Endothelial cell of umbilical vein (primary cell): Measurements from ENCODE around the gene TBC1D9B. TPM values are rescaled to one million over a fixed set of nuclear protein-coding genes. Genes with fewer than 3 reads are reported as not detected.
A peak's percentile ranks its signal among the peaks of the same experiment; 100 is the strongest.

Experiments
- BruUV-seq: library from RNA; stranded (reverse); fragments of 400-500 nt; replicated peaks from 2 replicates; lab custom pipeline; 2021; lab: Mats Ljungman, UMichigan
- CTCF ChIA-PET: fragments of 300-600, 350-600 bp; sonication (Branson Sonifier 250); formaldehyde crosslinking; loops from one replicate; lab custom pipeline; 2021; ENCODE audit warnings: antibody characterized with exemption, inconsistent platforms; lab: Charles Lee
- POLR2A ChIA-PET: fragments of 300-600, 350-600 bp; sonication (Branson Sonifier 250); formaldehyde crosslinking; loops from one replicate; lab custom pipeline; 2021; ENCODE audit warnings: antibody characterized with exemption, inconsistent platforms; lab: Charles Lee
- DNase-seq: peaks from one replicate; pipeline ENCODE4 v3.0.0-alpha.2; 2011; ENCODE audit warnings: low read depth, low spot score
- FAIRE-seq: peaks from 2 replicates; lab custom pipeline; 2011; peaks lifted over from hg19 to GRCh38; lab: Jason Lieb, UNC
- H2AFZ ChIP-seq: 2 replicates; pipeline ENCODE4 v1.6.0; 2012; ENCODE audit warnings: low read depth, low read length, control low read depth, inconsistent platforms
- H3K27ac ChIP-seq: 2 replicates; pipeline ENCODE4 v1.5.1; 2011; ENCODE audit warnings: low read depth, mild to moderate bottlenecking, control low read depth, low read length, moderate library complexity; ENCODE audit not compliant: insufficient read depth
- H3K27me3 ChIP-seq, 2 experiments: 2 replicates each; pipeline versions ENCODE4 v1.6.0 to v1.6.1; 2011; ENCODE audit warnings: low read length in 2 of 2, mixed read lengths in 1 of 2; ENCODE audit not compliant: control insufficient read depth in 2 of 2, insufficient read depth in 2 of 2
- H3K36me3 ChIP-seq, 2 experiments: 2 replicates in 1 of 2; 3 replicates in 1 of 2; pipeline ENCODE4 v1.5.1; 2011; ENCODE audit warnings: low read length in 2 of 2, mild to moderate bottlenecking in 1 of 2, moderate library complexity in 1 of 2; ENCODE audit not compliant: control insufficient read depth in 2 of 2, insufficient read depth in 2 of 2; ENCODE audit errors: extremely low read depth in 1 of 2
- H3K4me1 ChIP-seq: 3 replicates; pipeline ENCODE4 v1.5.1; 2011; ENCODE audit warnings: mild to moderate bottlenecking, low read length; ENCODE audit not compliant: control insufficient read depth, insufficient read depth; ENCODE audit errors: extremely low read depth
- H3K4me2 ChIP-seq: 2 replicates; pipeline ENCODE4 v1.6.1; 2011; ENCODE audit warnings: low read length, control low read depth, mixed read lengths; ENCODE audit not compliant: insufficient read depth
- H3K4me3 ChIP-seq, 3 experiments: fragments of 200-600 bp in 1 of 3; sonication (generic), shearing (Covaris generic) in 1 of 3; replicated peaks in 1 of 3; 2 replicates each; pipeline ENCODE4 v1.5.1; 2011 to 2016; ENCODE audit warnings: control low read depth in 3 of 3, low read length in 3 of 3, mild to moderate bottlenecking in 2 of 3, inconsistent platforms in 1 of 3, low read depth in 1 of 3, moderate library complexity in 1 of 3; ENCODE audit not compliant: insufficient read depth in 1 of 3
- H3K79me2 ChIP-seq: 2 replicates; pipeline ENCODE4 v1.6.0; 2012; ENCODE audit warnings: low read length, inconsistent platforms; ENCODE audit not compliant: control insufficient read depth, insufficient read depth
- H3K9ac ChIP-seq: replicated peaks from 2 replicates; pipeline ENCODE3; 2011; ENCODE audit warnings: low read length, control low read depth; ENCODE audit not compliant: insufficient read depth; ENCODE audit errors: extremely low read depth
- H3K9me1 ChIP-seq: replicated peaks from 3 replicates; pipeline ENCODE4 v1.6.0; 2011; ENCODE audit warnings: mild to moderate bottlenecking, low read length; ENCODE audit not compliant: control insufficient read depth, insufficient read depth; ENCODE audit errors: extremely low read depth
- H3K9me3 ChIP-seq: replicated peaks from 2 replicates; pipeline ENCODE4 v1.5.1; 2012; ENCODE audit warnings: low read length, inconsistent platforms; ENCODE audit not compliant: control insufficient read depth, insufficient read depth
- H4K20me1 ChIP-seq: replicated peaks from 2 replicates; pipeline ENCODE3; 2011; ENCODE audit warnings: mild to moderate bottlenecking, low read length; ENCODE audit not compliant: control insufficient read depth, insufficient read depth; ENCODE audit errors: extremely low read depth
- CTCF ChIP-seq, 2 donors: IDR thresholded peaks; 1 replicate in 1 of 2; 2 replicates in 1 of 2; pipeline ENCODE4 v1.5.1; 2011; ENCODE audit warnings: low read length in 2 of 2, mild to moderate bottlenecking in 2 of 2, moderate library complexity in 2 of 2, control low read depth in 1 of 2, inconsistent platforms in 1 of 2, low read depth in 1 of 2; ENCODE audit not compliant: insufficient read depth in 1 of 2; ENCODE audit errors: extremely low read depth in 1 of 2
- EZH2 ChIP-seq: IDR thresholded peaks from 2 replicates; pipeline ENCODE4 v1.6.1; 2012; ENCODE audit warnings: borderline replicate concordance, low read depth, mild to moderate bottlenecking, moderate library complexity, low read length, inconsistent platforms; ENCODE audit not compliant: severe bottlenecking
- FOS ChIP-seq: IDR thresholded peaks from 2 replicates; pipeline ENCODE4 v1.6.1; 2011; ENCODE audit warnings: mild to moderate bottlenecking, low read length, moderate library complexity, borderline replicate concordance; ENCODE audit not compliant: insufficient read depth
- GATA2 ChIP-seq: IDR thresholded peaks from 2 replicates; pipeline ENCODE4 v1.7.0; 2011; ENCODE audit warnings: low read depth, mild to moderate bottlenecking, moderate library complexity, mixed read lengths, low read length; ENCODE audit not compliant: insufficient read length, insufficient read depth
- JUN ChIP-seq: IDR thresholded peaks from 2 replicates; pipeline ENCODE4 v1.6.1; 2011; ENCODE audit warnings: borderline replicate concordance, low read depth; ENCODE audit not compliant: insufficient read length, insufficient read depth
- MYC ChIP-seq: IDR thresholded peaks from one replicate; pipeline ENCODE4 v1.6.1; 2011; ENCODE audit warnings: mild to moderate bottlenecking, low read depth, low read length
- POLR2A ChIP-seq: IDR thresholded peaks from 2 replicates; pipeline ENCODE4 v1.6.1; 2012; ENCODE audit warnings: low read depth, mild to moderate bottlenecking, control low read depth, low read length
- POLR2AphosphoS5 ChIP-seq: IDR thresholded peaks from 2 replicates; pipeline ENCODE4 v1.6.1; 2012; ENCODE audit warnings: low read depth, mild to moderate bottlenecking, control low read depth, low read length, moderate library complexity; ENCODE audit not compliant: insufficient read depth
- dilution Hi-C: fragments of 300-500 bp; cut with MboI; formaldehyde crosslinking; loops from one replicate; pipeline ENCODE4 v1.15.0; 2019; ENCODE audit warnings: low sequenced_read_pairs; ENCODE audit not compliant: extremely low pct_ligation_motif_present
- intact Hi-C: fragments of 100-400 bp; cut with micrococcal nuclease; formaldehyde crosslinking; loops from one replicate; pipeline ENCODE4 v1.10.0; 2022
- polyA plus RNA-seq, 4 experiments: library from polyadenylated mRNA; depleted of rRNA in 3 of 4; stranded (reverse) in 3 of 4; unstranded in 1 of 4; fragments of >200 nt; gene quantifications; 2 replicates each; pipeline versions ENCODE4 v1.2.1 to v1.2.3, GENCODE V29; 2011 to 2012; ENCODE audit warnings: missing spikeins in 1 of 4
- total RNA-seq: library from RNA; stranded (reverse); gene quantifications from 2 replicates; pipeline ENCODE4 v1.2.3, GENCODE V29; 2021
- TF ChIP-seq, protein P1 (sequence below): IDR thresholded peaks from 2 replicates; pipeline ENCODE4 v1.6.1; 2011; ENCODE audit not compliant: insufficient read depth, insufficient read length

The TBC1D9B gene
- total and polyA plus RNA-seq, 2 donors (not counting 3 experiments of a cell fraction or from before 2014, with no cell fraction given) = 82.8 to 150 TPM

DNA sequence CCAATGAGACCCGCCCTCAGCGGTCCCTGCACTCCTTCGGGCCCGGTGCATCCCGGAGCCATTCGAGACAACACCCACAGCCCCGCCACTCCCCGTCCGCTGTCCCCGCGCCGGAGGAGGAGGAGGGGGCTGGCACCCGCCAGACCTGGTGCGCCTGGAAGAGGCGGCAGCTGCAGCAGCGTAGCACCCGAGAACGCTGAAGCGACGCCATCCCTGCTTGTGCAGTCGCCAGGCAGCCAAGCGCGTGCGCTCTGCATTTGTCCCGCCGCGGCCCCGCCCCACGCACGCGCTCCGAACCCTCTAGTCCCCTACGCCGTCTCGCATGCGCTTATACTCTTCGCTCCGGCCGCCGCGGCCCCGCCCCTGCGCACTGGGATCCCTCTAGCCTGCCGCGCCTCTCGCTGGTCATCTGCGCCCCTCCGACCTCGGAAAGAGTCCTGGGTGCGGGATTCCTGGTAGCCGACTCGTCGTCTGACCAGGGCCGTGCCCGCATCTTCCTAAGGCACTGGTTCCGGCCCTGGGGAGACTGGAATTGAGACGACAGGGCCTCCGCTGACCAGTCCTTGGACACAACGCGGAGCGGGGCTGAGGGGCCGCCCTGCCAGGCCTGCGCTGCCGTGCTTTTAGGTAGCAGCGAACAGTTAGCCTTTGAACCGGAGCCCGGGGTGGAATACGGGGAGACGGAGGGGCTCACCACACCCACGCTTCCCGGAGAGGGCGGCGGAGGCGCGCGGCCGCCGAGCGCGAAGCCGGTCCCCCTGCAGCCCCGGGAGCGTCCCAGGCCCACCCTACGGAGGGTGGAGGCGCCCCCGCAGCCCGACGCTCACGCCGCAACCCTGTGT lies 48.9 kb downstream of the TBC1D9B start, which contains the start of gene MRNIP:
Gene MRNIP (minus strand): TSS at position 232 of the 842 bp plus-strand sequence. CDS start 21 bp downstream, at position 211.
- POLR2A ChIA-PET = interaction anchor here (0.6 to 0.9 kb wide), 2 partner anchors 38 to 228 kb away, joined by 4 to 5 read pairs; partner anchors contain the start of gene SQSTM1
- Histone ChIP-seq H3K4me2 (peak within 1 kb of the TSS; percentile 68), H3K36me3 (peaks cover 2 to 15% of the 10 kb centered on the region in 2 experiments), H4K20me1 (no peaks in the 10 kb centered on the region), H3K9ac (peak within 1 kb of the TSS; percentile 58), H3K27me3 (no peaks in the 10 kb centered on the region), H3K4me3 (peak within 1 kb of the TSS; percentile 60 to 97 (median 75)), H3K9me1 (no peaks in the 10 kb centered on the region), H3K4me1 (no peaks in the 10 kb centered on the region), H3K27ac (no peak within 1 kb of the TSS), H3K79me2 (no peaks in the 10 kb centered on the region), H3K9me3 (no peaks in the 10 kb centered on the region), H2AFZ (peak within 1 kb of the TSS; percentile 85)
- BruUV-seq = TSS peak; percentile 80
- peak; percentile 97 for FAIRE-seq
- TF ChIP-seq, protein P1, sequence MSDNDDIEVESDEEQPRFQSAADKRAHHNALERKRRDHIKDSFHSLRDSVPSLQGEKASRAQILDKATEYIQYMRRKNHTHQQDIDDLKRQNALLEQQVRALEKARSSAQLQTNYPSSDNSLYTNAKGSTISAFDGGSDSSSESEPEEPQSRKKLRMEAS = peak; percentile 73
- TF ChIP-seq MYC = peak; percentile 72
- TF ChIP-seq JUN = no peak
- TF ChIP-seq EZH2 = no peak
- TF ChIP-seq FOS = no peak
- TF ChIP-seq CTCF (IDR thresholded peaks at IDR 0.05; ENCODE audit: extremely low read depth in 1 of 2, insufficient read depth in 1 of 2, low read depth in 1 of 2, low read length in 2 of 2) = peak in 1 of 2 donors; percentile 9
- TF ChIP-seq POLR2A = peak; percentile 82
- TF ChIP-seq POLR2AphosphoS5 = peak; percentile 86
- no peak for TF ChIP-seq GATA2
- CTCF ChIA-PET = no interaction called here
- dilution Hi-C loops = no loop called here
- DNase-seq = peak; percentile 97
- intact Hi-C loops = loop anchor here (1.0 to 5.0 kb wide), 6 partner anchors 38 to 231 kb away; partner anchors contain the start of gene RNF130
